CD4-positive, alpha-beta T cell (primary cell): Measurements from ENCODE around the gene FSIP2. TPM values are rescaled to one million over a fixed set of nuclear protein-coding genes. Genes with fewer than 3 reads are reported as not detected.

Source experiments
- ATAC-seq: fragments of 200-7000 bp; cut with Tn5 transposase; one replicate; pipeline ENCODE4 v1.10.0; 2022; ENCODE audit warnings: mild to moderate bottlenecking; ENCODE audit not compliant: poor library complexity
- CTCF ChIA-PET: fragments of 350-600 bp; sonication (Branson Sonifier 250); formaldehyde crosslinking; loops from one replicate; lab custom pipeline; 2021; ENCODE audit warnings: antibody characterized with exemption, inconsistent platforms; lab: Charles Lee
- POLR2A ChIA-PET: fragments of 350-600 bp; sonication (Branson Sonifier 250); formaldehyde crosslinking; loops from one replicate; lab custom pipeline; 2021; ENCODE audit warnings: antibody characterized with exemption, inconsistent platforms; lab: Charles Lee
- DNase-seq, 14 experiments: peaks; one replicate each; pipeline ENCODE4 v3.0.0-alpha.2; 2013 to 2020; ENCODE audit warnings: mixed read lengths in 2 of 14
- H3K27ac ChIP-seq, 2 donors: one replicate each; pipeline versions ENCODE4 v1.5.1 to v1.7.0; 2013; ENCODE audit warnings: low read length in 2 of 2, low read depth in 1 of 2, mild to moderate bottlenecking in 1 of 2
- H3K27me3 ChIP-seq, 2 experiments: 1 replicate in 1 of 2; 2 replicates in 1 of 2; pipeline versions ENCODE4 v1.6.1 to v1.7.0; 2013; ENCODE audit warnings: low read length in 2 of 2, control low read depth in 1 of 2, mild to moderate bottlenecking in 1 of 2, moderate library complexity in 1 of 2; ENCODE audit not compliant: insufficient read depth in 2 of 2, control insufficient read depth in 1 of 2
- H3K36me3 ChIP-seq: one replicate; pipeline ENCODE4 v1.6.1; 2013; ENCODE audit warnings: low read length, control low read depth; ENCODE audit not compliant: insufficient read depth
- H3K4me1 ChIP-seq: one replicate; pipeline ENCODE4 v1.6.1; 2013; ENCODE audit warnings: low read length, control low read depth; ENCODE audit not compliant: insufficient read depth
- H3K4me3 ChIP-seq: one replicate; pipeline ENCODE4 v1.5.1; 2013; ENCODE audit warnings: mild to moderate bottlenecking, low read length, moderate library complexity
- H3K9me3 ChIP-seq, 2 experiments: 1 replicate in 1 of 2; 2 replicates in 1 of 2; pipeline versions ENCODE4 v1.6.1 to v1.7.0; 2013; ENCODE audit warnings: low read length in 2 of 2, mild to moderate bottlenecking in 2 of 2, control low read depth in 1 of 2, moderate library complexity in 1 of 2; ENCODE audit not compliant: control insufficient read depth in 1 of 2, insufficient read depth in 1 of 2
- H3K27ac Mint-ChIP-seq: one replicate; pipeline ENCODE4 v1.8.0; 2020; ENCODE audit warnings: mixed read lengths
- H3K27me3 Mint-ChIP-seq: one replicate; pipeline ENCODE4 v1.8.0; 2021; ENCODE audit warnings: mixed read lengths
- H3K36me3 Mint-ChIP-seq: one replicate; pipeline ENCODE4 v1.8.0; 2021; ENCODE audit warnings: low read depth, mixed read lengths
- H3K4me1 Mint-ChIP-seq: one replicate; pipeline ENCODE4 v1.8.0; 2021; ENCODE audit warnings: low read depth, mixed read lengths
- H3K4me3 Mint-ChIP-seq: one replicate; pipeline ENCODE4 v1.8.0; 2020; ENCODE audit warnings: mild to moderate bottlenecking, mixed read lengths
- H3K9me3 Mint-ChIP-seq: one replicate; pipeline ENCODE4 v1.8.0; 2020; ENCODE audit warnings: mixed read lengths
- CTCF ChIP-seq: fragments of 200-600 bp; IDR thresholded peaks from one replicate; pipeline ENCODE4 v1.8.0; 2022; ENCODE audit warnings: antibody characterized with exemption, mild to moderate bottlenecking
- intact Hi-C, 2 experiments: fragments of 100-400 bp; cut with DNase I in 1 of 2; cut with micrococcal nuclease in 1 of 2; formaldehyde crosslinking; loops; one replicate each; pipeline versions ENCODE4 v1.15.1 to v1.9.0; 2023 to 2025; cut with DNase I, micrococcal nuclease
- total RNA-seq, 174 experiments: library from RNA in 2 of 174; stranded (reverse) in 2 of 174; gene quantifications; one replicate each; pipeline ENCODE4 v1.2.3 and lab custom pipeline; 2021 to 2026

Gene FSIP2
- total RNA-seq, 2 experiments from 2014 or later = 0.39 to 0.96 TPM

DNA sequence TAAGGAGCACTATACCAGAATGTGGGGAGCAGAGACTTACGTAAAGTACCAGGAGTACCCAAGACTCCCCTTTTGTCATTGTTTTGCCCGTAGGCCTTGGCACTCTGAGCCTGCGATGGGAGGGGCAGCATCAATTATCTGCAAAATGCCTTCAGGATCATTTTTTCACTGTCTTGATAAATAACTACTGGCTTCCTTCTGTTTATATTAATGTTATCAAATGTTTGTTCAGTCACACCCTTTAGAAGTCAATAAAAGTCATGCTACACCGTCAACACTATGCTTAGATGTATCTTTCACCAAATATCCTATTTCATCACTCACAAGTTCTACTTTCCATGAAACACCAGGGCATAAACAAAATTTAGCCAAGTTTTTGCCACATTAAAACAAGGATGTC is 116.3 kb downstream of the FSIP2 start:
- H3K4me1 Mint-ChIP-seq = no peaks in the 10 kb centered on the region
- no peaks in the 10 kb centered on the region for H3K27me3 Mint-ChIP-seq
- Histone ChIP-seq H3K27me3 (no peaks in the 10 kb centered on the region), H3K36me3 (no peaks in the 10 kb centered on the region), H3K4me1 (no peaks in the 10 kb centered on the region), H3K27ac (no peak overlapping the region), H3K4me3 (no peak overlapping the region), H3K9me3 (peaks cover 4 to 5% of the 10 kb centered on the region in 2 experiments)
- H3K4me3 Mint-ChIP-seq = no peak overlapping the region
- DNase-seq (no peak), ATAC-seq (no peak)
- no peak overlapping the region for H3K27ac Mint-ChIP-seq
- CTCF ChIA-PET = no interaction called here
- POLR2A ChIA-PET = no interaction called here
- TF ChIP-seq CTCF = no peak
- H3K36me3 Mint-ChIP-seq = peaks cover 32% of the 10 kb centered on the region
- intact Hi-C loops = no loop called here
- peaks cover 21% of the 10 kb centered on the region for H3K9me3 Mint-ChIP-seq

- Mint-ChIP-seq H3K4me1 (no peaks in the 10 kb centered on the region), H3K36me3 (peaks cover 16% of the 10 kb centered on the region), H3K27me3 (no peaks in the 10 kb centered on the region), H3K27ac (no peak overlapping the region), H3K4me3 (no peak overlapping the region), H3K9me3 (peaks cover 12% of the 10 kb centered on the region)
- Histone ChIP-seq H3K4me1 (no peaks in the 10 kb centered on the region), H3K4me3 (no peak overlapping the region), H3K27me3 (no peaks in the 10 kb centered on the region), H3K9me3 (peaks cover 4 to 5% of the 10 kb centered on the region in 2 experiments), H3K36me3 (no peaks in the 10 kb centered on the region), H3K27ac (no peak overlapping the region)
- ATAC-seq (no peak), DNase-seq (no peak)
- POLR2A ChIA-PET = no interaction called here
- TF ChIP-seq CTCF = no peak
- CTCF ChIA-PET = no interaction called here
- intact Hi-C loops = no loop called here
Measured at GRCh38 chr2:185857691-185858090, 119.1 kb downstream of the FSIP2 start.

- H3K4me1 Mint-ChIP-seq = no peaks in the 10 kb centered on the region
- Histone ChIP-seq H3K27ac (no peak overlapping the region), H3K36me3 (no peaks in the 10 kb centered on the region), H3K9me3 (peaks cover 4 to 5% of the 10 kb centered on the region in 2 experiments), H3K4me1 (no peaks in the 10 kb centered on the region), H3K4me3 (no peak overlapping the region), H3K27me3 (no peaks in the 10 kb centered on the region)
- no peak overlapping the region for H3K4me3 Mint-ChIP-seq
- no peak overlapping the region for H3K27ac Mint-ChIP-seq
- H3K36me3 Mint-ChIP-seq = peaks cover 9% of the 10 kb centered on the region
- DNase-seq (no peak), ATAC-seq (no peak)
- POLR2A ChIA-PET = no interaction called here
- H3K9me3 Mint-ChIP-seq = peaks cover 11% of the 10 kb centered on the region
- H3K27me3 Mint-ChIP-seq = no peaks in the 10 kb centered on the region
- no peak for TF ChIP-seq CTCF
- CTCF ChIA-PET = interaction anchor here (0.5 kb wide), 1 partner anchor 283 kb away, joined by 3 read pairs; no protein-coding TSS in a partner anchor
- intact Hi-C loops = no loop called here
Measured at GRCh38 chr2:185859506-185859905, 120.9 kb downstream of the FSIP2 start.
